Measurements from ENCODE around the gene LRRC32. TPM values are rescaled to one million over a fixed set of nuclear protein-coding genes. Genes with fewer than 3 reads are reported as not detected.
A peak's percentile ranks its signal among the peaks of the same experiment; 100 is the strongest.

Gene LRRC32
- total and polyA plus RNA-seq, 4 experiments from 2014 or later, result 0.38 to 0.56 (median 0.53) TPM; not detected in 1

DNA sequence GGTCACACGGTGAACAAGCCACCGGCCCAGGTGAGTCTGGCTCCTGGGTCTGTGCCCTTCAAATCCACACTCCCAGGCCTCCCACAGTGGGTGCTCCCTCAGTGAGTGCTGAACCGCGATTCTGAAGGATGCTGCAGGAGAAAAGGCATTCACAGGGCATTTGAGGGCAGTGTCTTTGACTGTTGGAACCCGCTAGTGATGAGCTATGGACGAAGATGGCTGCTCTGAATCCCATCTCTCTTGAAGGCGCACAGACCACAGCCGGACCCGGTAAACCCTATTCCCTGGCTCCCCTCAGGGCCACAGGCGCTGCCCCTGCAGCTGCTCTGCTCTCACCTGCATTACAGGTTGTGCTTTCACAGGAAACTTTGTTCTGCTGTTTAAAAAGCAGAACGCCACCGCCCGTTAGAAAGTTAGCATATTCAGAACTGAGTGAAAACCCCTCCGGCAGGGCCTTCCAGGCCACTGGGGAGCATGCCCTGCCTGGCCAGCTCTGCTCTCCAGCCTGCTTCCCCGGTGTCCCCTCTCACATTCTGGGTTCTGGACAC is 3.2 kb downstream of the LRRC32 start:
- DNase-seq, result no peak
- CTCF ChIA-PET (ENCODE audit: partially characterized antibody), result no interaction called here
- no peak overlapping the region for H3K4me3 ChIP-seq (ENCODE audit: low read length in 2 of 2)

DNA sequence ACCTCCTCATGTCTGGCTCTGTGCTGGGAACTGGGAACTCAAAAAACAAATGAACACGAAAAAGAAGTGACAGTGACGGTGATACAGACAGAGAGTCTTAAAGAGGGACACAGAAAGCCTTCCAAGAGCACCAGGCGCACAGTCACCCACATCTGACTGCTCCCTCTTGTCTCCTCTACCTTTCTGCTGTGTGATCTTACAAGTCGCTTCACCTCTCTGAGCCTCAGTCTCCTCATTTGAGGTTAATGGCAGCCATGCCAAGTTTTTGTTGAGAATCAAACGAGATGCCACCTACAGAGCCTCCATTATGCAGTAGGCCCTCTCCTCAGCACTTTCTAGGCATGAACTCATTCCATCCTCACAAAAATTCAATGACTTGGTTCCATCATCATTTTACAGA is 3.7 kb downstream of the LRRC32 start:
- no peaks in the 10 kb centered on the region for H3K9me3 ChIP-seq (ENCODE audit: control insufficient read depth in 1 of 2, low read length in 2 of 2)
- H3K36me3 ChIP-seq (ENCODE audit: insufficient read depth, low read length), result no peaks in the 10 kb centered on the region
- Mint-ChIP-seq H3K4me1 (peaks cover 14 to 55% (median 27%) of the 10 kb centered on the region in 4 donors), H3K4me3 (no peak overlapping the region), H3K36me3 (no peaks in the 10 kb centered on the region), H3K9me3 (no peaks in the 10 kb centered on the region), H3K27ac (peak overlapping the region in 1 of 7 donors; percentile 27), H3K27me3 (peaks cover 3 to 5% of the 10 kb centered on the region in 2 donors)
- POLR2A ChIA-PET (ENCODE audit: partially characterized antibody), result no interaction called here
- intact Hi-C loops (cut with micrococcal nuclease), result no loop called here
- peaks cover 33% of the 10 kb centered on the region for H3K4me1 ChIP-seq (ENCODE audit: insufficient read depth, low read length)
- H3K27ac ChIP-seq (ENCODE audit: low read depth, low read length), result no peak overlapping the region
- H3K27me3 ChIP-seq (ENCODE audit: insufficient read depth, low read length), result no peaks in the 10 kb centered on the region
- DNase-seq, result no peak
- CTCF ChIA-PET (ENCODE audit: partially characterized antibody), result no interaction called here
- no peak overlapping the region for H3K4me3 ChIP-seq (ENCODE audit: low read length in 2 of 2)

More for the DNA sequence above, 3.2 kb downstream of the LRRC32 start:
- no peaks in the 10 kb centered on the region for H3K36me3 ChIP-seq (ENCODE audit: insufficient read depth, low read length)
- H3K36me3 Mint-ChIP-seq, result no peaks in the 10 kb centered on the region
- no peaks in the 10 kb centered on the region for H3K9me3 ChIP-seq (ENCODE audit: control insufficient read depth in 1 of 2, low read length in 2 of 2)
- H3K4me1 Mint-ChIP-seq, result peaks cover 14 to 60% (median 29%) of the 10 kb centered on the region in 4 donors
- no peaks in the 10 kb centered on the region for H3K9me3 Mint-ChIP-seq
- POLR2A ChIA-PET (ENCODE audit: partially characterized antibody), result no interaction called here
- no peaks in the 10 kb centered on the region for H3K27me3 ChIP-seq (ENCODE audit: insufficient read depth, low read length)
- H3K4me1 ChIP-seq (ENCODE audit: insufficient read depth, low read length), result peaks cover 39% of the 10 kb centered on the region
- H3K4me3 Mint-ChIP-seq, result no peak overlapping the region
- peaks cover 3 to 5% of the 10 kb centered on the region in 2 donors for H3K27me3 Mint-ChIP-seq
- H3K27ac Mint-ChIP-seq, result peak overlapping the region in 1 of 7 donors; percentile 36
- H3K27ac ChIP-seq (ENCODE audit: low read depth, low read length), result no peak overlapping the region
- intact Hi-C loops (cut with micrococcal nuclease), result no loop called here

DNA sequence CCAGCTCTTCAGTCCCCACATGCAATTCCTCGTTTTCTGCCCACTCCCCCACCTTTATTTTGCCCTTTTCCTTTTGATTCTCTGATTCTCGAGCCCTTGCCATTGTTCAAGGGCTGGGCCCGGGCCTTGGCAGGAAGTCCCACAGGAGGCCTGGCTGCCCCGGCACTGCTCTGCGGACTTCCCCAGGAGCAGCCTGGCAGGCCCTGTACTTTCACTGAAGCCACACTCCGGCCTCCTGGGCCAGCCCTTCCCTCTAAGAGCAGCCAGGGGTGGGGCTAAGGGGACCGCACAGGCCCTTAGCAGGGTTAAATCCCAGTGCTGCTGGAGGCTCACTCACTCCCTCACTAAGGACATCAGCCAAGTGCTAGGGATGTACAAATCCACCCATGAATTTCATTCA is 4.1 kb downstream of the LRRC32 start:
- Histone ChIP-seq H3K4me1 (ENCODE audit: insufficient read depth, low read length) (peaks cover 29% of the 10 kb centered on the region), H3K9me3 (ENCODE audit: control insufficient read depth in 1 of 2, low read length in 2 of 2) (no peaks in the 10 kb centered on the region), H3K27ac (ENCODE audit: low read depth, low read length) (no peak overlapping the region), H3K36me3 (ENCODE audit: insufficient read depth, low read length) (no peaks in the 10 kb centered on the region), H3K27me3 (ENCODE audit: insufficient read depth, low read length) (no peaks in the 10 kb centered on the region), H3K4me3 (ENCODE audit: low read length in 2 of 2) (no peak overlapping the region)
- H3K4me1 Mint-ChIP-seq, result peaks cover 14 to 51% (median 24%) of the 10 kb centered on the region in 4 donors
- CTCF ChIA-PET (ENCODE audit: partially characterized antibody), result no interaction called here
- H3K27me3 Mint-ChIP-seq, result peaks cover 3 to 5% of the 10 kb centered on the region in 2 donors
- H3K36me3 Mint-ChIP-seq, result no peaks in the 10 kb centered on the region
- DNase-seq, result no peak
- no peaks in the 10 kb centered on the region for H3K9me3 Mint-ChIP-seq
- POLR2A ChIA-PET (ENCODE audit: partially characterized antibody), result interaction anchor here (0.6 kb wide), 1 partner anchor 284 kb away, joined by 4 read pairs; no protein-coding TSS in a partner anchor
- no peak overlapping the region for H3K4me3 Mint-ChIP-seq
- no peak overlapping the region for H3K27ac Mint-ChIP-seq
- intact Hi-C loops (cut with micrococcal nuclease), result no loop called here

DNA sequence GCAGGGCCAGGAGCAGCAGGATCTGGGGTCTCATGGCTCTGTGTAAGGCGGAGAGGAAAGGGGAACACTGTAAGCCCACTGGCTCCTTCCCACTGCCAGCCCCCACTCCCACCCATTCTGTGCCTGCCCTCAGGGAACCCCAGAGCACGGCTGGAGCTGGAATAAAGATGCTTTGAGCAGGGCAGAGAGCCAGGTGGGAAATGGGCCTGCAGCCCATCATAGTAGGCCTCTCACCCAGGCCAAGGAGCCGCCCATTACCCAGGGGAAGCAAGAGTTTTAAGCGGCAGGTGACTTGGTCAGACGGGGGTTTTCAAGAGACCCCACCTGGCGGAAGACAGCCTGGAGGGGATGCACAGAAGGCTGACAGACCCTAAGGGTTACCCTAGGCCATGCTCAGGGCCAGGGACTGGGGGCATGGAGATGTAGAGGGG is 4.6 kb downstream of the LRRC32 start:
- H3K4me3 ChIP-seq (ENCODE audit: low read length in 2 of 2), result no peak overlapping the region
- CTCF ChIA-PET (ENCODE audit: partially characterized antibody), result no interaction called here
- POLR2A ChIA-PET (ENCODE audit: partially characterized antibody), result interaction anchor here (0.6 kb wide), 1 partner anchor 284 kb away, joined by 4 read pairs; no protein-coding TSS in a partner anchor

DNA sequence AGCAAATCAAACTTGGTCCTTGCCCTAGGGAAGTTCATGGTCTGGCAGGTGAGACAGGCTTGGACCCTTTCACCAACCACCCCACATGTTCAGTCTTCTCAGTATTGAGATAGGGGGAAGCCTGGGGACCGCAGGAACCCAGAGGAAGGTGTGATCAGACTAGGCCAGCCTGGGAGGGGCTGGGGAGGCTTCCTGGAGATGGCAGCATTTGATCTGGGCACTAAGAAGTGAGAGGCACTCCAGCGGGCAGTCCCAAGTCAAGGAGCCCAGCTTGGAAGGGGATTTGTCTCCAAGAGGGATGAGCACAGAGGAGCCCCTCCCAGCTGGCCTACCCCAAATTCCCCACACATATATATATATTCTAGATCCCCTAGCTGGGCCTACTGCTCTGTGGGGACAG is 5.4 kb downstream of the LRRC32 start:
- Mint-ChIP-seq H3K27ac (peak overlapping the region; percentile 44 to 91 (median 77)), H3K9me3 (no peaks in the 10 kb centered on the region), H3K4me3 (peak overlapping the region in 6 of 8 donors; percentile 29 to 73 (median 59)), H3K36me3 (no peaks in the 10 kb centered on the region), H3K4me1 (peaks cover 12 to 47% (median 22%) of the 10 kb centered on the region in 4 donors), H3K27me3 (peaks cover 3 to 5% of the 10 kb centered on the region in 2 donors)
- Histone ChIP-seq H3K4me1 (ENCODE audit: insufficient read depth, low read length) (peaks cover 22% of the 10 kb centered on the region), H3K27me3 (ENCODE audit: insufficient read depth, low read length) (no peaks in the 10 kb centered on the region), H3K27ac (ENCODE audit: low read depth, low read length) (no peak overlapping the region), H3K9me3 (ENCODE audit: control insufficient read depth in 1 of 2, low read length in 2 of 2) (no peaks in the 10 kb centered on the region), H3K36me3 (ENCODE audit: insufficient read depth, low read length) (no peaks in the 10 kb centered on the region), H3K4me3 (ENCODE audit: low read length in 2 of 2) (no peak overlapping the region)
- intact Hi-C loops (cut with micrococcal nuclease), result no loop called here
- DNase-seq, result no peak
- ChIA-PET POLR2A (ENCODE audit: partially characterized antibody) (no interaction called here), CTCF (ENCODE audit: partially characterized antibody) (no interaction called here)

More for the DNA sequence above, 4.6 kb downstream of the LRRC32 start:
- H3K36me3 Mint-ChIP-seq, result no peaks in the 10 kb centered on the region
- no peaks in the 10 kb centered on the region for H3K9me3 ChIP-seq (ENCODE audit: control insufficient read depth in 1 of 2, low read length in 2 of 2)
- H3K36me3 ChIP-seq (ENCODE audit: insufficient read depth, low read length), result no peaks in the 10 kb centered on the region
- peaks cover 12 to 48% (median 22%) of the 10 kb centered on the region in 4 donors for H3K4me1 Mint-ChIP-seq
- peak overlapping the region in 1 of 8 donors; percentile 63 for H3K4me3 Mint-ChIP-seq
- DNase-seq, result no peak
- H3K27ac ChIP-seq (ENCODE audit: low read depth, low read length), result no peak overlapping the region
- H3K9me3 Mint-ChIP-seq, result no peaks in the 10 kb centered on the region
- no peaks in the 10 kb centered on the region for H3K27me3 ChIP-seq (ENCODE audit: insufficient read depth, low read length)
- intact Hi-C loops (cut with micrococcal nuclease), result no loop called here
- H3K27me3 Mint-ChIP-seq, result peaks cover 3 to 5% of the 10 kb centered on the region in 2 donors
- peak overlapping the region in 2 of 7 donors; percentile 48 to 74 for H3K27ac Mint-ChIP-seq
- H3K4me1 ChIP-seq (ENCODE audit: insufficient read depth, low read length), result peaks cover 24% of the 10 kb centered on the region

DNA sequence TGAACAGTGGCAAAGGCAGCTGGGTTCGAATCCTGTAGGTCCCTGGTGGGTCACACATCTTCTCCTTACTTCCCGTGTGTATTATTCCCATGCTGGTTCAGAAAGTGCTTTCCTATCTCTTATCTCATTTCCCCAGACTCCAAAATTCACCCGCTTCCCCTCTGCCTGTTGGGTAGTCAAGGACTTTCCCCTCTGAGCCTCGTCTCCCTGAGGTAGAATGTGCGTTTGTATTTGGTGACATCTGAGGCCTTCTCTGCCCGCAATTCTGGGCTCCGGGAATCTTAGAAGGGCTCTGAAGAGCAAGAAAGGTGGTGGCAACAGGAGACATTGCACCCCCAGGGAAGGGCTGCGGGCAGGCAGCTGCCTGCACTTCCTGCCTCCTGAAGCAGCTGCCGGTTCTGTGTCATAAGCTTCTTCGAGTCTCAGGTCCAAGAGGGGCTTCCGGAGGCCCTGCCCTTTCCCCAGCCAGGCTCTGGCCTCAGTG is 5.9 kb downstream of the LRRC32 start:
- CTCF ChIA-PET (ENCODE audit: partially characterized antibody), result interaction anchor here (1.2 kb wide), 1 partner anchor 13 kb away, joined by 3 read pairs; no protein-coding TSS in a partner anchor
- no peaks in the 10 kb centered on the region for H3K36me3 Mint-ChIP-seq
- Histone ChIP-seq H3K4me3 (ENCODE audit: low read length in 2 of 2) (no peak overlapping the region), H3K36me3 (ENCODE audit: insufficient read depth, low read length) (no peaks in the 10 kb centered on the region), H3K27ac (ENCODE audit: low read depth, low read length) (no peak overlapping the region), H3K4me1 (ENCODE audit: insufficient read depth, low read length) (peaks cover 18% of the 10 kb centered on the region), H3K9me3 (ENCODE audit: control insufficient read depth in 1 of 2, low read length in 2 of 2) (no peaks in the 10 kb centered on the region), H3K27me3 (ENCODE audit: insufficient read depth, low read length) (no peaks in the 10 kb centered on the region)
- DNase-seq, result peak in 1 of 5 donors; percentile 22
- intact Hi-C loops (cut with micrococcal nuclease), result no loop called here
- H3K9me3 Mint-ChIP-seq, result no peaks in the 10 kb centered on the region
- peaks cover 2 to 3% of the 10 kb centered on the region in 2 donors for H3K27me3 Mint-ChIP-seq
- H3K27ac Mint-ChIP-seq, result peak overlapping the region; percentile 44 to 91 (median 77)
- peaks cover 9 to 42% (median 17%) of the 10 kb centered on the region in 4 donors for H3K4me1 Mint-ChIP-seq
- peak overlapping the region in 7 of 8 donors; percentile 9 to 73 (median 55) for H3K4me3 Mint-ChIP-seq
- POLR2A ChIA-PET (ENCODE audit: partially characterized antibody), result no interaction called here

DNA sequence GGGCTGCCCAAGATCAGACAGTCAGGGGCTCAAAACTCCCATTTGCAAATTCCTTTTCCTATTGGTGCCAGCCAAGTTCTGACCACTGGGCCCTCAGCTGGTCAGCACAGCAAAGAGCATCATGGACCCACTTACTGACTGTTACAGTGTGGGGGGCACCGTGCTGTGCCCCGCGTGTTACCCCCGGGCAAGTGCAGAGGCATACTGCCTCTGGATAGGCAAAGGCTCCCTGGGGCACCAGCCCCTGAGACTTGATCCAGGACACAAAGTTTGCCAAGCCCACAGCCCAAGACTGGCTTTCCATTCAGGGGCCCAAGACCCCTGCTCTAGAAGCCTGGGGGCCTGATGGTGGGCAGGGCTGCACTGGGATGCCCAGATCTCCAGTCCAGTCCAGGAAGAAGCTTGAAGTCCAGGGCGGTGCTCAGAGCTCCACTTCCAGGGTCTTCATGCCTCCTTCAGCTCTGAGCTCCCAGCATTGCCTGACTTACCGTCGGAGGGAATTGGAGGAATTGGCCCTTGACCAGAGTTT is 6.6 kb downstream of the LRRC32 start:
- Histone ChIP-seq H3K4me1 (ENCODE audit: insufficient read depth, low read length) (peaks cover 18% of the 10 kb centered on the region), H3K27ac (ENCODE audit: low read depth, low read length) (no peak overlapping the region), H3K9me3 (ENCODE audit: control insufficient read depth in 1 of 2, low read length in 2 of 2) (no peaks in the 10 kb centered on the region), H3K27me3 (ENCODE audit: insufficient read depth, low read length) (no peaks in the 10 kb centered on the region), H3K4me3 (ENCODE audit: low read length in 2 of 2) (no peak overlapping the region), H3K36me3 (ENCODE audit: insufficient read depth, low read length) (no peaks in the 10 kb centered on the region)
- intact Hi-C loops (cut with micrococcal nuclease), result no loop called here
- H3K4me1 Mint-ChIP-seq, result peaks cover 9 to 35% (median 16%) of the 10 kb centered on the region in 4 donors
- POLR2A ChIA-PET (ENCODE audit: partially characterized antibody), result no interaction called here
- H3K36me3 Mint-ChIP-seq, result no peaks in the 10 kb centered on the region
- no peak for DNase-seq
- H3K9me3 Mint-ChIP-seq, result no peaks in the 10 kb centered on the region
- H3K27me3 Mint-ChIP-seq, result peaks cover 1 to 2% of the 10 kb centered on the region in 2 donors
- CTCF ChIA-PET (ENCODE audit: partially characterized antibody), result interaction anchor here (1.2 kb wide), 1 partner anchor 14 kb away, joined by 3 read pairs; no protein-coding TSS in a partner anchor
- H3K4me3 Mint-ChIP-seq, result no peak overlapping the region
- peak overlapping the region in 2 of 7 donors; percentile 52 to 77 for H3K27ac Mint-ChIP-seq

Data from CD4-positive, alpha-beta memory T cell (primary cell).